GM19035 (cell line): ENCODE measurements around the gene DRC1.

ENCODE experiments used
- ATAC-seq: cut with Tn5 transposase; IDR thresholded peaks from one replicate; pipeline ENCODE4 v1.9.1; 2021; ENCODE audit not compliant: unreplicated experiment

Gene DRC1

DNA sequence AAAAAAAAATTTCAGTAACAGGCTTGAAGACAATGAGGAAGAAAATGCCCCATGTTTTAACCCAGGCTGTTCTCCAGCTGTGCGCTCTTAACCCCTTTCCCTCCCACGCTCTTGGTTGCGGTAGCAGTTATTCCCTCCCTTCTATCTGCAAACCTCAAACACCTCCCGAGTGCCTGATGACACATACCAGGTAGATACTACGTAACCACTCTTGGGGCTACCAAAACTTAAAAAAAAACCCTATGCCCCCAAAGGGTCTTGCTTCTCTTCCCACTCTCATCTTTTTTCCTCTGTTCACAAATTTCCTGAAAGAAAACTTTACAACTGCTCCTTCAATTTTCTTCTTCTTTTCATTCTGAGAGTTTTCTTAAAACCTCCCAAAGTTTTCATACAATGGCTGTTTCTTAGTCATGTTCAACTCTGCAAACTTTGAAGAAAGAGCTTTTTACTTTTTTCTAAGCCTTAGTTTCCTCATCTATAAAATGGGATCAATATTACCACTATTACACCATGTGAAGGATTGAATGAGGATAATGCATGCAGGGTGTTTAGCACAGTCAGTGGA is 4.9 kb upstream of the DRC1 start:
- ATAC-seq, result no peak

- ATAC-seq, result no peak
Measured at GRCh38 chr2:26399771-26400376, 1.8 kb upstream of the DRC1 start.

- no peak for ATAC-seq
Measured at GRCh38 chr2:26400723-26401122, 997 bp upstream of the DRC1 start.

GRCh38 chr2:26407526-26407925 is 5.8 kb downstream of the DRC1 start:
- no peak for ATAC-seq

GRCh38 chr2:26409785-26410184 is 8.1 kb downstream of the DRC1 start:
- no peak for ATAC-seq

DNA sequence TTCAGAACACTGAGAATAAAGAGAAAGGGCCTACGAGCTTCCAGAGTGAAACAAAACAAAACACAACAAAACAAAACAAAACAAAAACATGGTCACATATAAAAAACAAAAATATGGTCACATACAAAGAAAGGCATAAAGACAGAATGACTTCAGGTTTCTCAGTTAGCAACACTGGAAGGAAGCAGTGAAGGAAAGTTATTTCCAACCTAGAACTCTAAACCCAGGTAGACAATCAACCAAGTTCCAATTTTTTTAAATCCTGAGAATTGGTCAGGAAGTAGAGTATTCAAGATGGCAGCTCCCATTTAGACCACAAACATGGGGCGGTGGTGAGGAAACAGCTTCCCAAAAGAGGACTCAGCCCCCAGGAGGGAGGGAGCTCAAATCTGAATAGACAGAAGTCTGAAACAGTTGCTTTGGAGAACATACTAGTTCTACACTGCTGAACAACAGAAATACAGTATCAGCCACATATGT is 9.1 kb downstream of the DRC1 start:
- no peak for ATAC-seq

DNA sequence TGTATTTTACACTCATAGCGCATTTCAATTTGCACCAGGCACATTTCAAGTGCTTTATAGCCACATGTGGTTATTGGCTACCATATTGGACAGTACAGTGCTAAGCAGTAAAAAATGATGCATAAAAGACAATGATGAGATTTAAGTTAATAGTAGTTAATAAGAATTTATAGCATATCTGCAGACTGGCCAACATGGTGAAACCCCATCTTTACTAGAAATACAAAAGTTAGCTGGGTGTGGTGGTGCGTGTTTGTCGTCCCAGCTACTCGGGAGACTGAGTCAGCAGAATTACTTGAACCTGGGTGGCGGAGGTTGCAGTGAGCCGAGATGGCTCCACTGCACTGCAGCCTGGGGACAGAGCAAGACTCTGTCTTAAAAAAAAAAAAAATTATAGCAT is 9.7 kb downstream of the DRC1 start:
- no peak for ATAC-seq

DNA sequence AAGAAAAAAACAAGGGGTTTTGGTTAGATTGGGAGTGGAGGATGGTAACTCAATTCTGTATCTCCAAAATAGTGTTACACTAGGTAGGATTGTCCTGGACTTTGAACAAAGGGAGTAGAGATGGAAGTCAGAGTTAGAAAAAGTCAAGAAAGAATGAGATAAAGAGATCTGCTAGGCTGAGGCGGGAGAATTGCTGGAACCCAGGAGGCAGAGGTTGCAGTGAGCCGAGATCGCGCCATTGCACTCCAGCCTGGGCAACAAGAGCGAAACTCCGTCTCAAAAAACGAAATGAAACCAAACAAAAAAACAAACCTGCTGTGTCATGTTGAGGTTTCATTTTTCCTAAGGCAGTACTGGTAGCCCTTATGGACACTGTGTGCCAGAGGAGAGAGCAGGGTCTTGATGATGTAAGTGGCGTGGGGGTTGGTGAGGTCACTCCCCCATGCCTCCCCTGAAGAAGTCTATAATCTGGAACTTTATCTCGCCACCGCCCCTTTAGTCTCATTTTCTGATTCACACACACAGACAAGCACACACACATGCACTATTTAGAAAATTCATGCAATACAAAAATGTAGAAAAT is 10.5 kb downstream of the DRC1 start:
- ATAC-seq, result no peak

GRCh38 chr2:26414311-26414710 is 12.6 kb downstream of the DRC1 start:
- ATAC-seq, result no peak

GRCh38 chr2:26421961-26422360 is 20.2 kb downstream of the DRC1 start:
- no peak for ATAC-seq

- no peak for ATAC-seq
Measured at GRCh38 chr2:26422947-26423629, 21.4 kb downstream of the DRC1 start.

- no peak for ATAC-seq
Measured at GRCh38 chr2:26423750-26424149, 22.0 kb downstream of the DRC1 start.

DNA sequence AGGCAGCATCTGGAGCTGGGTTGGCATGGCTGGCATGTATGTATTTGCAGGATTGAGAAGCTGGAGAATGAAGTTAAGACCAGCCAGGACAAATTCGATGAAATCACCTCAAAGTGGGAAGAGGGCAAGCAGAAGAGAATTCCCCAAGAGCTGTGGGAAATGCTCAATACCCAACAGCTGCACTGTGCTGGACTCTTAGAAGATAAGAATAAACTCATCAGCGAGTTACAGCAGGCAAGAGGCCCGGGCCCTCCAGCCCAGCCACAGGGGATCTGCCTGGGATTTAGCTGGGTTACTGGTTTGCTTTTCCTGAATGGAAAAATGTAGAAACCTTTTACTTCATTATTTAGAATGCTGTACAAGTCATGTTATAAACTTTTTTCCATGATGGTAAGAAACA is 22.5 kb downstream of the DRC1 start:
- ATAC-seq, result no peak

- no peak for ATAC-seq
Measured at GRCh38 chr2:26428846-26429245, 27.1 kb downstream of the DRC1 start.

GRCh38 chr2:26429779-26430578 is 28.3 kb downstream of the DRC1 start:
- ATAC-seq, result no peak

DNA sequence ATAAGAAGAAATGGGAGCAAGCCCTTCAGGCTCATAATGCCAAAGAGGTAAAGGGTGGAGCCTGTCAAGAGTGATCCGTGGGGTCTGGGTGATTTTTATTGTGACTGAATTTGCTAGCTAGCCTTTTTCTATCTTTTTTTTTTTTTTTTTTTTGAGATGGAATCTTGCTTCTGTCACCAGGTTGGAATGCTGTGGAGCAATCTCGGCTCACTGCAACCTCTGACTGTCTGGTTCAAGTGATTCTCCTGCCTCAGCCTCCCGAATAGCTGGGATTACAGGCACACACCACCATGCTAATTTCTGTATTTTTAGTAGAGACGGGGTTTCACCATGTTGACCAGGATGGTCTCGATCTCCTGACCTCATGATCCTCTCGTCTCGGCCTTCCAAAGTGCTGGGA is 29.1 kb downstream of the DRC1 start:
- no peak for ATAC-seq

GRCh38 chr2:26432363-26432762 is 30.6 kb downstream of the DRC1 start:
- no peak for ATAC-seq

DNA sequence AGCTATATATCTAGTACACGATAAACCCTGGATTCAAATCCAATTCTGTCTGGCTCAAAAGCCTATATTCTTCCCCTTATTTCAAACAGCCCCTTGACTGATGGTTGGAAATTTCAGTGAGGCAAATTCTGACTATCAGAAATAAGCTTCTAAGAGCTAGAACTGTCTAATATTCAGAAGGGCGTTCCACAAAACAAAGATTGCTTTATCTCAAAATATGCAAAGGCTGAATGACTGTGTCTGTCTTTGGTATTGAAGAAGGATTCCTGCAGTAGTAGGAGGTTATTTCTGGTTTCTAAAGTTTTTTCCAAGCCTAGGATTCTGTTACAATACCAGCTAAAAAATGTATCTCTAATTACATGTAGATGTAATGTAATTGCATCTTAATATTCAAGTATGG is 31.1 kb downstream of the DRC1 start:
- no peak for ATAC-seq

DNA sequence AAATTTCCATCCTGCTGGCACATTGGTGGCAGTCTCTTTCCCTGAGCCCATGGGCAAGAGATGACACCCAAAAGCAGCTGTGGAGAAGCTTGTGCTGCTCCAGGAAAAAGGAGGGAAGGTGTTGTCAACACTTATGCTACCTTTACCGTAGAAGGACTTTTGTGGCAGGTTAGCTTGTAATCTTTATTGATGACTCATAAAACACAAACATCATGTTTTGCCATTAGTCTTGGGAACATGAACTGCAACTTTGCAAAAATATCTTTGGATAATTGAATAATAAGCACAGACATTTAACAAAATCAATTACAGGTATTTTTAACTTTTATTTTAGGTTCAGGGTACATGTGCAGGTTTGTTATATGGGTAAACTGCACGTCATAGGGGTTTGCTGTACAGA is 33.4 kb downstream of the DRC1 start:
- ATAC-seq, result no peak

GRCh38 chr2:26438526-26438925 is 36.8 kb downstream of the DRC1 start:
- ATAC-seq, result no peak

- ATAC-seq, result no peak
Measured at GRCh38 chr2:26438926-26439325, 37.2 kb downstream of the DRC1 start.
